ENCODE data around the gene WDR44.

The WDR44 gene

GRCh38 chrX:118349188-118349587 lies 3.3 kb downstream of the WDR44 start:
- H3K4me3 ChIP-seq (replicated peaks; ENCODE audit: low read depth, low read length) = no peak overlapping the region
- TF ChIP-seq CTCF (IDR thresholded peaks at IDR 0.05; ENCODE audit: low read depth, low read length, missing control alignments) = no peak
- DNase-seq (ENCODE audit: extremely low read depth, low read depth) = no peak

- DNase-seq (ENCODE audit: extremely low read depth, low read depth) = no peak
- no peak overlapping the region for H3K4me3 ChIP-seq (replicated peaks; ENCODE audit: low read depth, low read length)
- TF ChIP-seq CTCF (IDR thresholded peaks at IDR 0.05; ENCODE audit: low read depth, low read length, missing control alignments) = no peak
Measured at GRCh38 chrX:118350221-118350620, 4.3 kb downstream of the WDR44 start.

- no peak overlapping the region for H3K4me3 ChIP-seq (replicated peaks; ENCODE audit: low read depth, low read length)
Measured at GRCh38 chrX:118350706-118351105, 4.8 kb downstream of the WDR44 start.

GRCh38 chrX:118352566-118352965 lies 6.7 kb downstream of the WDR44 start:
- no peak overlapping the region for H3K4me3 ChIP-seq (replicated peaks; ENCODE audit: low read depth, low read length)
- no peak for DNase-seq (ENCODE audit: extremely low read depth, low read depth)
- no peak for TF ChIP-seq CTCF (IDR thresholded peaks at IDR 0.05; ENCODE audit: low read depth, low read length, missing control alignments)

More at GRCh38 chrX:118350706-118351105, 4.8 kb downstream of the WDR44 start:
- TF ChIP-seq CTCF (IDR thresholded peaks at IDR 0.05; ENCODE audit: low read depth, low read length, missing control alignments) = no peak
- no peak for DNase-seq (ENCODE audit: extremely low read depth, low read depth)

- no peak overlapping the region for H3K4me3 ChIP-seq (replicated peaks; ENCODE audit: low read depth, low read length)
- no peak for TF ChIP-seq CTCF (IDR thresholded peaks at IDR 0.05; ENCODE audit: low read depth, low read length, missing control alignments)
- DNase-seq (ENCODE audit: extremely low read depth, low read depth) = no peak
Measured at GRCh38 chrX:118353081-118353850, 7.4 kb downstream of the WDR44 start.

GRCh38 chrX:118355225-118355920 lies 9.5 kb downstream of the WDR44 start:
- no peak for DNase-seq (ENCODE audit: extremely low read depth, low read depth)
- H3K4me3 ChIP-seq (replicated peaks; ENCODE audit: low read depth, low read length) = no peak overlapping the region
- no peak for TF ChIP-seq CTCF (IDR thresholded peaks at IDR 0.05; ENCODE audit: low read depth, low read length, missing control alignments)

All from HFF-Myc (cell line).